ENCODE data around the gene TDRD7. TPM values are rescaled to one million over a fixed set of nuclear protein-coding genes. Genes with fewer than 3 reads are reported as not detected.

The TDRD7 gene
- total and polyA plus RNA-seq, 8 donors, result 6.3 to 17.5 (median 7.4) TPM

DNA sequence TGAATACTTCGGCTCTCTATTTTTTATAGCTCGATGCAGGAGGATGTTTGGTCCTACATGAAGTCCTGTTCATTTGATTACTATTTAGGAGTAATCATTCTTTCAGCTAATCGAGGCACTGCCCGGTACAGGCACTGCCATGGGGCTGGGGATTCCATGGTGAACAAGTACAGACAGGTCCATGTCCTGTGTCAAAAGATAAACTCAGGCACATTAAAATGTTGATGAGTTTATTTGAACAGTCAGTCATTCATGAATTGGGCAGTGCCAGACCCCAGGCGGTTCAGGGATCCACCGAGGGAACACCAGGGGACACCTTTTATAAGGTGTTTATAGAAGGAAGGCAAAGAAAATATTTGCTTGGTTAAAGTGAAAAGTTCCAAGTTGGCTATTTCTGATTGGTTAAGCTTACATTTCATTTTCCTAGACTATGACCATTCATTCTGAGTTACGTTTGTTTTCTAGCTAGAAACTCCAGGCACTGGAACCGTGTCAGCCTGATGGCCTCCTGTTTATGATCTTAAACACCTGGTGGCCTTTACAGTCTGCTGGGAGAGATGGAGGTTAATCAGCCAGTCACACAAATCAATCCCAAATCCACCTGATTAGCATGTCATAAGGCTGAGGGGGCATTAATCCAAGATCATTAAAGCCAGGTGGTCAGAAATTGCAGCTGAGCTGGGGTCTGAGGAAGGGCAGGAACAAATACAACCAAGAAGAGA, 47.0 kb upstream of the TDRD7 start:
- ATAC-seq (no peak), DNase-seq (no peak)
- intact Hi-C loops (cut with DNase I), result no loop called here
- H3K4me1 ChIP-seq, result no peaks in the 10 kb centered on the region
- no peak overlapping the region for H3K27ac ChIP-seq
- no peak for TF ChIP-seq CTCF (IDR thresholded peaks at IDR 0.05)
- peaks cover 0 to 5% of the 10 kb centered on the region in 2 donors for H3K36me3 ChIP-seq
- no peak overlapping the region for H3K4me3 ChIP-seq
- no peaks in the 10 kb centered on the region for H3K27me3 ChIP-seq
- peaks cover 0 to 9% of the 10 kb centered on the region in 2 donors for H3K9me3 ChIP-seq

DNA sequence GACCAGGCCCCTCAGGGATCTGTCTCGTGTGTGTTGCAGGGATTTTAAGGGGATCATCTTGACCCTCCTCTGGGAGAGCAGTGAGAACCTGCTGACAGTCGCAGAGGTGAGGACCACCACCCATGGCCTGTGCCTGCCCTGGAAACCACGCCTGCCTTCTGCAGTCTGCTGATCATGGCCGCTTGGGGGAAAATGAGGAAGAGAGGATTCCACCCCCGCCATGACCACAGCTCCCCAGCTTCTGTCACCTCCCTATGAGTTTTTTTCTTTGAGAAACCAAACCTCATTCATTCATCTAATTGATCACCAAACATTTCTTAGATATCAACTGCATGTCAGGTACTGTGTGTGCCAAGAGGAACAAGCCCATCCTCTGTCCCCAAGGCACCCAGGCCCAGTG, 46.3 kb upstream of the TDRD7 start:
- Histone ChIP-seq H3K9me3 (peaks cover 0 to 9% of the 10 kb centered on the region in 2 donors), H3K36me3 (peaks cover 0 to 5% of the 10 kb centered on the region in 2 donors), H3K27ac (no peak overlapping the region), H3K4me3 (no peak overlapping the region), H3K27me3 (no peaks in the 10 kb centered on the region), H3K4me1 (no peaks in the 10 kb centered on the region)
- DNase-seq (no peak), ATAC-seq (no peak)
- no peak for TF ChIP-seq CTCF (IDR thresholded peaks at IDR 0.05)
- intact Hi-C loops (cut with DNase I), result no loop called here

DNA sequence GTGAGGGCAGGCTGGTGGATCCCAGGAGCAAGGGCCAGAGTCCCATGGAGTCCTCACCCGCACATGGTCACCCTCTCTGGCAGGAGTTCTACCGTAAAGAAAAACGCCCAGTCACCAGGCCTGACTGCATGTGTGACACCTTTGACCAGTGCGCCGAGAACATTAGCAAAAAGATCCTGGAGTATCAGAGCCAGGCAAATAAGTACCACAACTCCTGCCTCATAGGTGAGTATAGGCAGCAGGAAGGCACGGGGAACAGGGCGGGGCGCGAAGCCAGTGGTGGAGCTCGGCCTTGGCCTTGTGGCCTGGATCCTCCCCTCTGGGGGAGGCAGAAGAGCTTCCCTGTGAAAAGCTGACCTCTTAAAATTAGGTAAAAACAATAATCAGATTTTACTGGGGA, 45.4 kb upstream of the TDRD7 start:
- Histone ChIP-seq H3K4me3 (no peak overlapping the region), H3K27ac (no peak overlapping the region), H3K27me3 (no peaks in the 10 kb centered on the region), H3K9me3 (peaks cover 0 to 9% of the 10 kb centered on the region in 2 donors), H3K4me1 (no peaks in the 10 kb centered on the region), H3K36me3 (peaks cover 0 to 6% of the 10 kb centered on the region in 2 donors)
- DNase-seq, result peak in 1 of 4 donors; percentile 76
- ATAC-seq, result no peak
- TF ChIP-seq CTCF (IDR thresholded peaks at IDR 0.05), result no peak
- intact Hi-C loops (cut with DNase I), result no loop called here

- no peak for DNase-seq
- H3K27ac ChIP-seq, result no peak overlapping the region
- no peaks in the 10 kb centered on the region for H3K4me1 ChIP-seq
- TF ChIP-seq CTCF (IDR thresholded peaks at IDR 0.05), result no peak
- intact Hi-C loops (cut with DNase I), result no loop called here
- no peak overlapping the region for H3K4me3 ChIP-seq
- peaks cover 0 to 9% of the 10 kb centered on the region in 2 donors for H3K9me3 ChIP-seq
- H3K36me3 ChIP-seq, result peaks cover 0 to 10% of the 10 kb centered on the region in 2 donors
- H3K27me3 ChIP-seq, result no peaks in the 10 kb centered on the region
- ATAC-seq, result no peak
Observed at GRCh38 chr9:97366889-97367288, 45.0 kb upstream of the TDRD7 start.

- no peaks in the 10 kb centered on the region for H3K4me1 ChIP-seq
- H3K4me3 ChIP-seq, result no peak overlapping the region
- peaks cover 0 to 12% of the 10 kb centered on the region in 2 donors for H3K36me3 ChIP-seq
- H3K27ac ChIP-seq, result no peak overlapping the region
- ATAC-seq (no peak), DNase-seq (no peak)
- no peaks in the 10 kb centered on the region for H3K27me3 ChIP-seq
- H3K9me3 ChIP-seq, result peaks cover 0 to 9% of the 10 kb centered on the region in 2 donors
- intact Hi-C loops (cut with DNase I), result no loop called here
- no peak for TF ChIP-seq CTCF (IDR thresholded peaks at IDR 0.05)
Observed at GRCh38 chr9:97367729-97368128, 44.2 kb upstream of the TDRD7 start.

Measured in left lung (tissue), 10 donors.